Lower lobe of right lung (tissue), 2 donors: Measurements from ENCODE around the gene B4GALNT3. TPM values are rescaled to one million over a fixed set of nuclear protein-coding genes. Genes with fewer than 3 reads are reported as not detected.
A peak's percentile ranks its signal among the peaks of the same experiment; 100 is the strongest.

Experiments used
- ATAC-seq, 2 donors: fragments of 200-7000 bp; cut with Tn5 transposase; one replicate each; pipeline ENCODE4 v1.9.1; 2020 to 2022; ENCODE audit warnings: mild to moderate bottlenecking in 2 of 2, moderate library complexity in 2 of 2
- DNase-seq: peaks from one replicate; pipeline ENCODE4 v3.0.0-alpha.2; 2020
- H3K27ac ChIP-seq: fragments of 200-600 bp; one replicate; pipeline ENCODE4 v1.8.0; 2022
- H3K27me3 ChIP-seq: fragments of 200-600 bp; one replicate; pipeline ENCODE4 v1.8.0; 2022; ENCODE audit warnings: low read depth
- H3K36me3 ChIP-seq: fragments of 200-600 bp; one replicate; pipeline ENCODE4 v1.8.0; 2022; ENCODE audit warnings: mild to moderate bottlenecking
- H3K4me1 ChIP-seq: fragments of 200-600 bp; one replicate; pipeline ENCODE4 v1.8.0; 2022
- H3K4me3 ChIP-seq: fragments of 200-600 bp; one replicate; pipeline ENCODE4 v1.8.0; 2022; ENCODE audit warnings: mild to moderate bottlenecking
- H3K9me3 ChIP-seq: fragments of 200-600 bp; one replicate; pipeline ENCODE4 v1.8.0; 2022
- CTCF ChIP-seq: fragments of 200-600 bp; IDR thresholded peaks from one replicate; pipeline ENCODE4 v1.8.0; 2022; ENCODE audit warnings: antibody characterized with exemption, mild to moderate bottlenecking
- intact Hi-C: fragments of 100-400 bp; cut with DNase I; formaldehyde crosslinking; loops from one replicate; pipeline ENCODE4 v1.11.0; 2022
- total RNA-seq: library from RNA; stranded (reverse); fragmentation: NEBNext Ultra II Directional; extraction: Animal tissue kit (Norgen Biotek cat#: 25700); gene quantifications from one replicate; pipeline ENCODE4 v1.2.1, GENCODE V29; 2021
- donor health status: DM: no; HTN: yes; CAD: no; lungs with severe emphysema.

Gene B4GALNT3
- total RNA-seq, 1 donor from 2014 or later: 20.6 TPM

- DNase-seq: no peak
- no peak overlapping the region for H3K4me3 ChIP-seq
- no peak for ATAC-seq
- H3K9me3 ChIP-seq: no peaks in the 10 kb centered on the region
- intact Hi-C loops: no loop called here
- no peaks in the 10 kb centered on the region for H3K36me3 ChIP-seq
- H3K4me1 ChIP-seq: no peaks in the 10 kb centered on the region
- H3K27ac ChIP-seq: no peak overlapping the region
- H3K27me3 ChIP-seq: no peaks in the 10 kb centered on the region
- TF ChIP-seq CTCF: no peak
These were observed 123.6 kb downstream of the B4GALNT3 start for GRCh38 chr12:583251-583869.

- no peak for DNase-seq
- no peak for ATAC-seq
These were observed 125.6 kb downstream of the B4GALNT3 start for GRCh38 chr12:585062-586061.

GRCh38 chr12:586318-587071 is 126.8 kb downstream of the B4GALNT3 start:
- Histone ChIP-seq H3K27me3 (no peaks in the 10 kb centered on the region), H3K4me1 (no peaks in the 10 kb centered on the region), H3K4me3 (no peak overlapping the region), H3K36me3 (no peaks in the 10 kb centered on the region), H3K27ac (no peak overlapping the region), H3K9me3 (no peaks in the 10 kb centered on the region)
- TF ChIP-seq CTCF: no peak
- DNase-seq: no peak
- peak in 1 of 2 donors; percentile 15 for ATAC-seq
- intact Hi-C loops: no loop called here

More at GRCh38 chr12:585062-586061, 125.6 kb downstream of the B4GALNT3 start:
- no peaks in the 10 kb centered on the region for H3K36me3 ChIP-seq
- TF ChIP-seq CTCF: no peak
- H3K4me3 ChIP-seq: no peak overlapping the region
- intact Hi-C loops: no loop called here
- H3K4me1 ChIP-seq: no peaks in the 10 kb centered on the region
- no peaks in the 10 kb centered on the region for H3K9me3 ChIP-seq
- H3K27ac ChIP-seq: no peak overlapping the region
- no peaks in the 10 kb centered on the region for H3K27me3 ChIP-seq

GRCh38 chr12:587132-588023 is 127.6 kb downstream of the B4GALNT3 start:
- intact Hi-C loops: no loop called here
- no peak for DNase-seq

More at GRCh38 chr12:587132-588023, 127.6 kb downstream of the B4GALNT3 start:
- Histone ChIP-seq H3K27ac (no peak overlapping the region), H3K9me3 (no peaks in the 10 kb centered on the region), H3K27me3 (no peaks in the 10 kb centered on the region), H3K4me3 (no peak overlapping the region), H3K4me1 (no peaks in the 10 kb centered on the region), H3K36me3 (no peaks in the 10 kb centered on the region)
- ATAC-seq: no peak
- no peak for TF ChIP-seq CTCF
